Measurements from ENCODE around the gene CDH26.
"Not testable (repeated sequence)": the region's sequence is repeated elsewhere in the genome, so short reads cannot be mapped to it uniquely, and the experiment has no call there.

CDH26 gene

GRCh38 chr20:59940129-59940955 is 17.9 kb upstream of the CDH26 start, which contains the start of the genes FAM217B and PPP1R3D:
TSS of gene FAM217B (plus strand) at chr20:59940389. CDS start at chr20:59943944, 3,555 bp downstream.
TSS of gene PPP1R3D (minus strand) at chr20:59940305. CDS start at chr20:59939931, 374 bp downstream.
- peak in 55 of 56 donors; percentile 56 to 95 (median 89) for DNase-seq

GRCh38 chr20:59940956-59941294 is 17.3 kb upstream of the CDH26 start:
- peak in 2 of 56 donors; percentile 84 to 89 for DNase-seq

GRCh38 chr20:59942245-59942644 is 16.0 kb upstream of the CDH26 start:
- no peak for DNase-seq

- DNase-seq, result no peak
Observed at GRCh38 chr20:59944726-59945125, 13.5 kb upstream of the CDH26 start.

- no peak for DNase-seq
Observed at GRCh38 chr20:59945175-59945574, 13.0 kb upstream of the CDH26 start.

- no peak for DNase-seq
Observed at GRCh38 chr20:59945731-59946130, 12.5 kb upstream of the CDH26 start.

GRCh38 chr20:59947376-59947775 is 10.8 kb upstream of the CDH26 start:
- no peak for DNase-seq

- no peak for DNase-seq
Observed at GRCh38 chr20:59948212-59948611, 10.0 kb upstream of the CDH26 start.

GRCh38 chr20:59948828-59949720 is 9.1 kb upstream of the CDH26 start:
- peak in 4 of 56 donors; percentile 21 to 59 (median 34) for DNase-seq

GRCh38 chr20:59949911-59950310 is 8.3 kb upstream of the CDH26 start:
- no peak for DNase-seq

- DNase-seq, result no peak
Observed at GRCh38 chr20:59954718-59955117, 3.5 kb upstream of the CDH26 start.

GRCh38 chr20:59955131-59955796 is 3.0 kb upstream of the CDH26 start:
- DNase-seq, result peak in 7 of 56 donors; percentile 11 to 45 (median 29)

GRCh38 chr20:59957568-59957967 is 655 bp upstream of the CDH26 start:
- not testable (repeated sequence) for DNase-seq

GRCh38 chr20:59958626-59959025 is 403 bp downstream of the CDH26 start:
- DNase-seq, result no peak

- DNase-seq, result no peak
Observed at GRCh38 chr20:59961423-59961822, 3.2 kb downstream of the CDH26 start.

- DNase-seq, result no peak
Observed at GRCh38 chr20:59962155-59962554, 3.9 kb downstream of the CDH26 start.

- DNase-seq, result peak in 12 of 56 donors; percentile 8 to 72 (median 40)
Observed at GRCh38 chr20:59966428-59966827, 8.2 kb downstream of the CDH26 start.

- DNase-seq, result no peak
Observed at GRCh38 chr20:59971428-59971827, 13.2 kb downstream of the CDH26 start.

- DNase-seq, result no peak
Observed at GRCh38 chr20:59972037-59972801, 14.0 kb downstream of the CDH26 start.

GRCh38 chr20:59976156-59976782 is 18.0 kb downstream of the CDH26 start:
- DNase-seq, result no peak
